CD4-positive, alpha-beta T cell treated with Interleukin-4 for 4 hours (primary cell): ENCODE measurements around the gene ATF7IP.

Experiments used
- DNase-seq: peaks from one replicate; pipeline ENCODE4 v3.0.0-alpha.2; 2020

The ATF7IP gene

GRCh38 chr12:14422516-14423230 is 57.2 kb downstream of the ATF7IP start:
- DNase-seq, result no peak

GRCh38 chr12:14424545-14424944 is 59.1 kb downstream of the ATF7IP start:
- no peak for DNase-seq

GRCh38 chr12:14426792-14427191 is 61.3 kb downstream of the ATF7IP start:
- no peak for DNase-seq

GRCh38 chr12:14427929-14428328 is 62.4 kb downstream of the ATF7IP start:
- no peak for DNase-seq

- DNase-seq, result no peak
These were observed 65.0 kb downstream of the ATF7IP start for GRCh38 chr12:14430394-14430986.

DNA sequence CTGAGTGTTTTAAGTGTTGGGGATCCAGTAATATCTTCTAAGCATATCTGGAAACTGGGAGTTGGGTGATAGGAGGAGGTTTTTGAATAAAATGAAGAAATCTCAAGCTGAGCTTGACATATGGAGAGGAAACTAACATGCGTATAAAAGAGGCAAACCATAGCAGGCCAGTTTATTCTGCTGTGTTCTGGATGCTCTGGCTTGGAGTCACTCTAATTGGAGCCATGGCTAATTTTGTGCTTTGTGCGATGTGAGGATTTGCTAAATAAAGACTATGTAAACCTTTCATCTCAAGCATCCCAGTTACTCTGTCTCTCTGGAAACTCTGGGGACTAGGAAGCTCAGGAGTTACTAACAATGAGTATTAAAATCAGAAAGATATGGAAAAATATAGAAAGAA is 66.5 kb downstream of the ATF7IP start:
- DNase-seq, result no peak

- no peak for DNase-seq
These were observed 70.1 kb downstream of the ATF7IP start for GRCh38 chr12:14435627-14436026.

DNA sequence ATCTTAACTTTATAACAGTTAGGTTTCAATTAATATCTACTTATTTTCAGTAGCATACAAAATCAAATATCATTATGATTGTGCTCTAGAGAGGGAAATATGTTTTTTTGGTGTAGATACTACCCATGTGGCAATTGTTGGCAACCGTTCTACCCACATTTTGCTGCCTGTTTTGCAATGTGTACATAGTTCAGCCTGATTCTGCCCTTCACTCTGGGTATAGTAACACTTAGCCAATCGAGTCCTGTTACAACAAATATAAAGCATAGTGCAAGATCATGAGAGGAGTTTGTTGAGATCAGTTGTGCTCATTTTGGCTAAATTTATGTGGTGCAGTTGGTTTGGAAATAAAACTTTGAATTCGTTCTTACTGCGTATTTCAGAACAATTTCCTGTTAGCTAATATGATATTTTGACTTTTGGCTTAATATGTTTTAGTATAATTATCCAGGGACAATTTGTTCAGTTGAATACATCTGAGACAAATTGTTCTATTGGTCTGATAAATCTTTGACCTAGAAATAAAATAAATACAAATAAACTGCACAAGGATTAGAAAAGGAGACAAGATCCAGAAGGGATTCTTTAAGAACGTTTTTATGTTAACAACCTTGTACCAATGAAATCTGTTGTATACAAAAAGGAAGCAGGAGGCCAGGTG is 76.9 kb downstream of the ATF7IP start:
- no peak for DNase-seq

- DNase-seq, result no peak
These were observed 78.0 kb downstream of the ATF7IP start for GRCh38 chr12:14443531-14443930.

DNA sequence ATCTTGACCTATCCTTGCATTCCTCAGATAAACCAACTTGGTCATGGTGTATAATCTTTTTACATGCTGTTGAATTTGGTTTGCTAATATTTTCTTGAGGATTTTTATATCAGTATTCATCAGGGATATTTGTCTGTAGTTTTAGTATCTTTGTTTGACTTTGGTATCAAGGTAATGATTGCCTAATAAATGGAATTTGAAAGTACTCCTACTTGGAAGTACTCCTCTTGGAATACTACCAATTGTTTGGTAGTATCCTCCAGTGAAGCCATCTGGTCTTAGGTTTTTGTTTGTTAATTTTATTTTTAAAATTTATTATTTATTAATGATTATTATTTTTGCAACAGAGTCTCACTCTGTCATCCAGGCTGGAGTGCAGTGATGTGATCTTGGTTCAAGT is 85.0 kb downstream of the ATF7IP start:
- DNase-seq, result no peak

GRCh38 chr12:14452336-14452735 is 86.9 kb downstream of the ATF7IP start:
- no peak for DNase-seq

DNA sequence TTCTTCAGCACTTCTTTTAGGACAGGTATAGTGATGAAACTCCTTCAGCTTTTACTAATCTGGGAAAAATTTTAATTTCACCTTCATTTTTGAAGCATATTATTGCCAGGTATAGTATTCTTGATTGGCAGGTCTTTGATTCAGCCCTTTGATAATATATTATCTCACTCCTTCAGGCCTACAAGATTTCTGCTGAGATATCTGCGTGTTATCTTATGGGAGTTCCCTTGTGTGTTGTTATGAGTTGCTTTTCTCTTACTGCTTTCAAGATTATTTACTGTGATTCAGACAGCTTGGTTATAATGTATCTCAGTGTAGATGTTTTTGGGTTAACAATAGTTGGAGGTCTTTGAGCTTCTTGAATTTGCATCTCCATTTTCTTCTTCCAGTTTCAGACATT is 87.4 kb downstream of the ATF7IP start:
- DNase-seq, result no peak

- peak; percentile 57 for DNase-seq
These were observed 88.8 kb downstream of the ATF7IP start for GRCh38 chr12:14454098-14454907.

DNA sequence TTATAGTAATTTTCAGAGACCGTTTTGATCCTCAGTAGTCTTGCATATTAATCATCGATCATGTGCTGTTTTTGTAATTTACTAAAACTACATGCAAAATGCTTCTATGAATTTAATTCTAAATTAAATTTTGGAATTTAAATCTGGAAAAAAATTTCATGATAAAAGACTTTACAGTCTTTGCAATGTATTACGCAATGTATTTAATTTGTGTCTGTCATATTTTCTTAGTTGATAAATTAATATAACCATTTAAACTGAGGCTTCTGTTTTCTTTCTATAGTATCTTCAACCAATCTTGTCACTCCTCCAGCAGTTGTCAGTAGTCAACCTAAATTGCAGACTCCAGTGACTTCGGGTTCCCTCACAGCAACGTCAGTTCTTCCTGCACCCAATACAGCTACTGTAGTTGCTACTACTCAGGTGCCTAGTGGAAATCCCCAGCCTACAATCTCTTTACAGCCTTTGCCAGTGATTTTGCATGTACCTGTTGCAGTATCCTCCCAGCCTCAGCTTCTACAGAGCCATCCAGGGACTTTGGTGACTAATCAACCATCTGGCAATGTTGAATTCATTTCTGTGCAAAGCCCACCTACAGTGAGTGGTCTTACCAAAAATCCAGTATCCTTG is 94.8 kb downstream of the ATF7IP start:
- DNase-seq, result no peak

GRCh38 chr12:14471497-14471896 is 106.0 kb downstream of the ATF7IP start:
- no peak for DNase-seq

- DNase-seq, result no peak
These were observed 108.3 kb downstream of the ATF7IP start for GRCh38 chr12:14473707-14474287.

DNA sequence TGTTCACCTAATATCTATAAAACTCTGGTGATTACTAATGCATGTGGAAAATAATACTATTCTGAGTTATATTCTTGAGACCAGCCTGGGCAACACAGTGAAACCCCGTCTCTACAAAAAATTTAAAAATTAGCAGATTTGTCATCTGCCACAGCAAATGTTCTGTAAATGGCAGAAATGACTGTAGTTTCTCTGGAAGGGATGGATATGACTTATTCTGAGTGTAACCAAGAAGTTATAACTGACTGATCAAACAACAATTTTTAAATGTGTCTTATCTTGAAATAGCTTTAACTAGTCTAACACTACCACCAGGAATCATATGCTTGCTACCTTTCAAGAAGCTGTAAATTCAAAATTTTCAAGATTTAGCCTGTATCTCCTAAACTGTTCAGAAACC is 113.5 kb downstream of the ATF7IP start:
- no peak for DNase-seq

DNA sequence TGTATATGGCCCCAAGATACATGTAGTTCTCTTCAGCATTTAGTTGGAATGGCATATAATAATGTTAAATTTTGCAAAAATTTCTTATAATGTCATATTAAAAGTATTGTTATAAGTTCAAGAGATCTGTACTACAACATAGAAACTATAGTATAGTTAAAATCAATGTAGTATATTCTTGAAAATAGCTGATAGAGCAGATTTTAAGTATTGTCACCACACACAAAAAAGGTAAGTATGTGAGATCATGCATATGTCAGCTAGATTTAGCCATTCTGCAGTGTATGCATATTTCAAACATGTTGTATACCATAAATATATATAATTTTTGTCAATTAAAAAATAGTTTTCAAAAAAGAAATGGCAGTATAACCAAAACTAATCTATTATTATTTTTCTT is 115.7 kb downstream of the ATF7IP start:
- no peak for DNase-seq

DNA sequence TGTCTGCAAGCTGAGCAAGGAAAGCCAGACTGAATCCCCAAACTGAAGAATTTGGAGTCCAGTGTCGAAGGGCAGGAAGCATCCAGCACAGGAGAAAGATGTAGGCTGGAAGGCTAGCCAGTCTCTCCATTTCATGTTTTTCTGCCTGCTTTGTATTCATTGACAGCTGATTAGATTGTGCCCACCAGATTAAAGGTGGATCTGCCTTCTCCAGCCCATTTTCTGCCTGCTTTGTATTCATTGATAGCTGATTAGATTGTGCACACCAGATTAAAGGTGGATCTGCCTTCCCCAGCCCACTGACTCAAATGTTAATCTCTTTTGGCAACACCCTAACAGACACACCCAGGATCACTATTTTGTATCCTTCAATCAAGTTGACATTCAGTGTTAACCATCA is 116.9 kb downstream of the ATF7IP start:
- no peak for DNase-seq

- no peak for DNase-seq
These were observed 117.4 kb downstream of the ATF7IP start for GRCh38 chr12:14482886-14483285.

- no peak for DNase-seq
These were observed 129.8 kb downstream of the ATF7IP start for GRCh38 chr12:14495326-14495725.
